AG20443 (cell line): ENCODE data around the gene RIPOR1.
"Not testable (repeated sequence)": the region's sequence is repeated elsewhere in the genome, so short reads cannot be mapped to it uniquely, and the experiment has no call there.

Source experiments
- DNase-seq: peaks from one replicate; pipeline ENCODE4 v3.0.0; 2012; ENCODE audit warnings: low spot score, mixed read lengths

The RIPOR1 gene

GRCh38 chr16:67516296-67517154 is 12.1 kb upstream of the RIPOR1 start:
- DNase-seq, result peak; percentile 59

GRCh38 chr16:67517155-67517445 is 11.5 kb upstream of the RIPOR1 start:
- no peak for DNase-seq

GRCh38 chr16:67517661-67518423 is 10.8 kb upstream of the RIPOR1 start:
- no peak for DNase-seq

- DNase-seq, result no peak
Observed at GRCh38 chr16:67518676-67519075, 10.0 kb upstream of the RIPOR1 start.

GRCh38 chr16:67519242-67519641 is 9.4 kb upstream of the RIPOR1 start:
- DNase-seq, result no peak

- DNase-seq, result peak; percentile 95
Observed at GRCh38 chr16:67521095-67521804, 7.4 kb upstream of the RIPOR1 start.

GRCh38 chr16:67525176-67525860 is 3.3 kb upstream of the RIPOR1 start:
- DNase-seq, result no peak

- no peak for DNase-seq
Observed at GRCh38 chr16:67526149-67526791, 2.4 kb upstream of the RIPOR1 start.

- peak; percentile 68 for DNase-seq
Observed at GRCh38 chr16:67528870-67529581, 397 bp downstream of the RIPOR1 start.

GRCh38 chr16:67529582-67530012 is 968 bp downstream of the RIPOR1 start:
- DNase-seq, result no peak

GRCh38 chr16:67530013-67530939 is 1.6 kb downstream of the RIPOR1 start:
- peak; percentile 90 for DNase-seq

GRCh38 chr16:67531247-67531646 is 2.6 kb downstream of the RIPOR1 start:
- DNase-seq, result no peak

GRCh38 chr16:67533024-67533560 is 4.5 kb downstream of the RIPOR1 start:
- no peak for DNase-seq

- DNase-seq, result not testable (repeated sequence)
Observed at GRCh38 chr16:67533987-67534386, 5.4 kb downstream of the RIPOR1 start.

- DNase-seq, result no peak
Observed at GRCh38 chr16:67534431-67534830, 5.8 kb downstream of the RIPOR1 start.

GRCh38 chr16:67535201-67535600 is 6.6 kb downstream of the RIPOR1 start:
- no peak for DNase-seq

- DNase-seq, result peak; percentile 92
Observed at GRCh38 chr16:67537270-67537635, 8.6 kb downstream of the RIPOR1 start.

GRCh38 chr16:67537636-67538591 is 9.3 kb downstream of the RIPOR1 start:
- DNase-seq, result peak; percentile 71
